Activated CD8-positive, alpha-beta memory T cell treated with anti-CD3 and anti-CD28 coated beads for 1 hour (primary cell): ENCODE data around the gene JAG2.

Experiments used
- DNase-seq, 2 donors: peaks; one replicate each; pipeline ENCODE4 v3.0.0-alpha.2; 2020; ENCODE audit warnings: low read depth in 1 of 2; ENCODE audit errors: extremely low read depth in 1 of 2

The JAG2 gene

DNA sequence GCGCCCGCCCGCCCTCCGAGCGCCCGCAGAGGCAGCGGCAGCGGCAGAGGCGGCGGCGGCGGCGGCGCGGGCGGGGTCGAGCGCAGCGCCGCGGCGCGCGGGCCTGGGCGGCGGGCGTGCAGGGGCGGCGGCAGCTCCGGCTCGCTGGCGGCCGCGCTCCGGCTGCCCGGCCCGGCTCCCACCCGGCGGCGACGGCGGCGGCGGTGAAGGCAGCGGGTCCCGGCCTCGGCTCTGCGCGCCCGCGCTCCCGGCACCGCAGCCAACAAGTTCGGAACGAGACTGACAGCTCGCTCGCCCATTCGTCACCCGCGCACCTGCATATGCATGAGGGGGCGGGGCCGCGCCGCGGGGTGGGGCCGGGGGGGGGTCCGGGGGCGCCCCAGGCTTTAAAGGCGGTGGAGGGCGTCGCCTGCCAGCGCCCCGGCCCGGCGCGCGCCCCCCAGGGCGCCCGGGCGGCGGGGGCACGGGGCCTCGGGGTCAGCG, at the start of gene JAG2:
Gene JAG2, minus strand, starts transcription at position 281 of the 483 bp plus-strand sequence. CDS start 356 bp downstream, outside the sequence.
- DNase-seq = peak in 1 of 2 donors; percentile 30

DNA sequence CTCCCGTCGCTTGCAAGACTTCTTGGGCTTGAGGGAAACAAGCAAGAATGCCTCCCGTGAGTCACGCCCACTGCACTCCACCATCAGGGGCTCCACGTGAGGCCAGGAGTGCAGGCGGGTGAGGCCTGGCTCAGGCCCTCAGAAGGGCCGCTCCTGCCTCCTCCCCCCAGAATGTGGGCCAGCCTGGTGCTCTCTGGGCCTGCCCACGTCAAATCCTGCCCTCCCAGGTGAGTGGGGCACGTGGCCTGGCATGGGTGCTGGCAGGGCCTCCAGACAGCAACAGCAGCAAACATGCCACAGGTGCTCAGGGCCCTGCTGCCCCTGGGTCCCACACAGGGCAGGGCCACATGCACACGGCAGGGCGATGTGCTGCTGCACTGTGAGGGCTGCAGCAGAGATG, 49.2 kb upstream of the JAG2 start:
- DNase-seq = no peak

DNA sequence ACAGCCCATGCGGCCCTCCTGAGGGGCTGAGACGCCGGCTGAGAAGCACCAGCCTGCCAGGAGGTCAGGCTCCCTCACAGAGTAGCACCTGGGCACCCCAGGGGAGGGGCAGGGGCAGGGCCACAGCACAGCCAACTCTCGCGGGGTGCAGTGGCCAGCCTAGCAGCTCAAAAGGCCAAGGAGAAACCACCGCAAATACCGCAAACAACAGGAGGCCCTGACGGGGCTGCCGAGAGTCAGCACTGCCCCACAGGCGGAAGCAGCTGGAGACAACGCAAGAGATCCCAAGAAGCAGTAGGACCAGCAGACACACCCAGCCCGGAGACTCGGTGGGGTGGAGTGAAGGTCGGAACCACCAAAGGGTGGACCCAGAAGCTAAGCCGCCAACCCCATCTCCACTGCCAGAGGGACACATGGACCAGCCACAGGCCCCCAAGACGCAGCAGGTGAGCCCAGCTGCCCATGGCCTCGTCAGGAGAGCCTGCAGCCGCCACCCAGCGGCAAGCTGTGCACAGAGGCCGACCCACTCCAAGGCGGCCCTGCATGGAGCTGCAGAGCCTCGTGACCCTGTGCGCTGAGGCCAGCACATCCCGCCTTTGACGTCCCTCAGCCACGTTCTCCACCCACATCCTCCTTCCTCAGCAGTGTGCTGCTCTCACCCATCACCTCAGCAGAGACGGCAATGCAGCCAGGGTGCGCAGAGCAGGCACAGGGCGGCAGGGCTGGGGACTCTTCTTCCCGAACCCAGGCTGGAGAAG, 48.1 kb upstream of the JAG2 start:
- no peak for DNase-seq

DNA sequence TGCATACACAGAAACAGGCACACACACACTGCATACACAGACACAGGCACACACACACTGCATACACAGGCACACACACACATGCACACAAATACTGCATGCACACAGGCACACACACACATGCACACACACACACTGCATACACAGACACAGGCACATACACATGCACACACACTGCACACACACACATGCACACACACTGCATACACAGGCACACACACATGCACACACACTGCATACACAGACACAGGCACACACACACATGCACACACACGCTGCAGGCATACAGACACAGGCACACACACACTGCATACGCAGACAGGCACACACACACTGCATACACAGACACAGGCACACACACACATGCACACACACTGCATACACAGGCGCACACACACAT, 47.0 kb upstream of the JAG2 start:
- DNase-seq = no peak

DNA sequence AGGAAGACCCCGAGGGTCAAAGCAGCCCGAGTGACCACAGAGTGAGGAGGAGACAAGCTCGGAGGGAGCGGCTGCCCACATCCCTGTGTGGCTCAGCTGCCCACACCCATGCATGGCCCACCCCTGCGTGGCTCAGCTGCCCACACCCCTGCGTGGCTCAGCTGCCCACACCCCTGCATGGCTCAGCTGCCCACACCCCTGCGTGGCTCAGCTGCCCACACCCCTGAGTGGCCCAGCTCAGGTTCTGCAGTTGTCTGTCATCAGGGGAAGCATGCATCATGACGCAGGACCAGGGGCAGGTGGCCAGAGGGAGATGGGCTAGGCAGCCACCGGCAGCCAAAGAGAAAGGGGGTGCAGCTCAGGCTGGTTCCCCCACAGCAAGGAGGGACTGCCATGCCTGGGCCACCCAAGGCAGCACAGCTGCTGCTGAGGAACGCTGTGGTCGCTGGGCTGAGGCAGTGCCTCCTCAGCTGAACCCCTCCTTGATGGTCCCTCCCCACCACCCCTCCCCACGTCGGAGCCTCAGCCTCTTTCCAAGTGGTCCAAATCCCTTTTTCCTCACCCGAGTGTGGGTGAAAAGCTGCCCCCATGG, 45.8 kb upstream of the JAG2 start:
- DNase-seq = no peak

DNA sequence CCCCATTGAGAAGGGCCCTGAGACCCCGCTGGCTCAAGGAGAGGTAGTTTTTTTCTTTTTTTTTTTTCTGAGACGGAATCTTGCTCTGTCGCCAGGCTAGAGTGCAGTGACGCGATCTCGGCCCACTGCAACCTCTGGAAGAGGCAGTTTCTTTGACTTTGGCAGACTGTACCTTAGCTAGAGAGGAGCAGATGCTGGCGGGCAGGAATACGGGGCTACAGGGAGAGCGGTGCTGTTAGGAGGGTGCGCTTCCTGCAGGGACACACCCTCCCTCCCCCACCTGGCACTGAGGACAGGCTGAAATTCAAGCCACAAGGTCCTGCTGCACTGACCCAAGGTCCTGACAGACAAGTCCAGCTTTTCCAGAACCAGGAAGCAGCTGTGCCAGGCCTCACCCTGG, 44.8 kb upstream of the JAG2 start:
- DNase-seq = no peak

DNA sequence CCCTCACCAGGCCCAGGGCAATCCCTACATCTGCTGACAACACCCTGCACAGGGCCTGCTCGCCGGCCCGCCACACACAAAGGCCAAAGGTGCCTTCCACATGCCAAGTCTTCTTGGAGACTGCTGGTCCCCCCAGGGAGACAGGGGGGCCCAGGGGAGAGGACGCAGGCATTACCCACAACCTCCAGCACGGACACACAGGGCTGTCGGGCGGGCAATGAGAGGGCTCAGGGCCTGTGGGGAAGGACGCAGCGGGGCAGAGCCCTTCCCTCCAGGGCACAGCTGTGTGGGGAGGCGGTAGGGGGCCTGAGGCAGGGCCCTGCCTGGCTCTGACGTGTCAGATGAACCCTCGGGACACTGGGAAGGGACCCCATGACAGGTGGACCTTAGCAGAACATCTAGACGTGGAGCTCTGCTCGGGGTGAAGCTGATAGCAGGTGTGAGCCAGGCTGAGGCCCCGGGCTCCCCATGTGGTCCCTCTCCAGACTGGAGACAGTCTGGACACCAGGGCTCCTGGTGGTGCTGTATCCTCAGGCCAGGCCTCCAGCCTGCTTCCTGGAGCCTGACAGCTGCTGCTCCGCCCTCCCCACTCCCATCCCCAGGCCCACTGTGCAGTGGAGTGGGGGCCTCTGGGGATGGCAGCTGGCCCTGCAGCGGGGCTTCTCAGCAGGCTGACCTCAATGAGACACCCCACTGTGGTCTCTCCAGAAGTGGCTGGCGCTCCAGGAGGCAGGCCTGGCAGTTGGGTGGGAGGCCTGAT, 44.1 kb upstream of the JAG2 start:
- DNase-seq = no peak

DNA sequence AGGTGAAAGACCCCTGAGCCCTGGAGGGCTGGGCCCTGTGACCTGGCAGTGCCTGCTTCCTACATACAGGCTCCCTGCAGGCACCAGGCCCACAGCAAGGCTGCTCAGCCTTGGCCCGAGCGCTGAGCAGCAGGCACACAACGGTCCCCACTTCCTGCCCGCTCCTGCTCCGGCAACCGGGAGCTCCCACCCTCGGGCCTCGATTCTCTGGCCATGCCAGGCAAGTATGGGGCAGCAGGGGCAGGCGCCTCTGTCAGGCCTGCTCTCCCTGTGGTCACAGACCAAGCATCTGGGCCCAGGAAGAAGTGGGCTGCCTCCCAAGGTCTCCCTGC, 43.1 kb upstream of the JAG2 start:
- DNase-seq = no peak

DNA sequence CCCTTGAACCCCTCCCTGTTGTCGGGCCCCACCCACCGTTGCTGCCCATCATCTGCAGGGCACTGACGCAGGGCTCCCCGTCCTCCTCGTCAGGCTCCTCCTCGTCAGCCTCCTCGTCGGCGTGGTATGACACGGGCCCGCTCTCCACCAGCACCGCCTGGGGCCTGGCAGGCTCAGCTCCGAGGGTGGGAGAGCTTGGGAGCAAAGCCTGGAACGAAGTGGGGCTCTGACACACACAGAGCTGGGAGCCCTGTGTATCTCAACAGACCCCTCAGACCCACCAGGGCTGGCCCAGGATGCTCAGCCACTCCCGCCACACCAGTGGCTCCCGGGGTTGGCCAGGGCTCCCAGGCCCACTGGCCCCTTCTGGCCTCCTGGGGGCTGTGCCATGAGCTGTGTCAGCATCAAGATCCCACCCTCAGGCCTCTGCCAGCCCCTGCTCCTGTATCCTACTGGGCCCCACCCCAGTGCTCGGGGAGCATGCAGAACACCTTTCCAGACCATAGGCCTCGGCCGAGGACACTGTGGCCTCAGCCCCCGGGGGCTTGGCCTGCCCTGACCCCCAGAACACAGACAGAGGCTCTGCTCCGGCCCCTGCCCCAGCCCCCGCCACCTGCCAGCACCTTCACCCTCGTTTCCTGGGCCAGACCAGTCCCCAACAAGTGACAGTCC, 42.6 kb upstream of the JAG2 start:
- DNase-seq = no peak

DNA sequence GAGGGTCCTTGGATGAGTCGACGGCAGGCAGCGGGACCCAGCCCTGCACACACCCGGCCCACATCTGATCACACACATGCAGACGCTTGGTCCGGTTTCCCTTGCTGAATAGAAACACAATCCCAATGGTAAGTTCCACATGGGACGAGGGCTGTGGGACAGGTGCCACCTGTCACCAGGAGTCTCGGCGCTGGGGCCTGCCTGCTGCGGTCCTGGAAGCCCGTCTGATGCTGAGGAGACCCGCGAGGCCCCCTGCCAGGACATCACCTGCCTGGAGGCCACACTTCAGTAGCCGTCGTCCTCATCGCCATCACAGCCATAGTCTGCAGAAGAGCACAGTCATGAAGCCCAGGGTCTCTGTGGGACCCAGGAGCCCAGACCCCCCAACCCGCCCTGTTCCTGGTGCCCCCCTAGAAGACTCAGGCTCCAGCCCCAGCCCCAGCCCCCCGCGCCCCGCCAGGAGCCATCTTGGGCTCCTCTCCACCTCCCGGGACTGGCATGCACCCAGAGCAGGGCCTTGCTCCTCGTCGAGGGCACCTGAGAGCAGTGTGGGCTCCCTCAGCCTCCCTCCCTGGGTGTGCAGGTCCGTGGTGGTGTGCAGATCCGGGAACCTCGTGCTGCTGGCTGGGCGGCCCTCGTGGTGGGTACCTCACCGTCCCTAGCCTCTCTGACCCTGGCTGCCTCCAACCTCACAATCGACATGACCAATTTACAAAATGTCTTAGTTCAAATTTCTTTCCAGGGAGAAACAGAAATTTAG, 41.9 kb upstream of the JAG2 start:
- no peak for DNase-seq

DNA sequence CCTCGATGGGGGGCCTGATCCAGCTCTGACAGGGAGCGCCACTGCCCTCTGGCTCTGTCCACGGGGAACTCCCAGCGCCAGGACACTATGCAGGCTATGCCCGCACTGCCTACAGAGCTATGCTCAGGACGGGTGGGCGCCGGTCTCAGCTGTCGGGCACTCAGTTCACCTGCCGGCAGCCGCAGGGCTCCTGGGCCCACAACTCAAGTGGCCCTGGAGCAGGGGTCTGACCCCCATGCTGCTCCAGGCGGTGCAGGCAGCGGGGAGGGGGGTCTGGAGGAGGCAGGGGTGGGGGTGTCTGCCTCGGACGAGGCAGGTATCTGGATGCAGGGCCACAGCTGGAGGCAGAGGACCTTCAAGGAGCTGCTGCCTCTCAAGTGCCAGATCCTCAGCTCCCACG, 41.1 kb upstream of the JAG2 start:
- DNase-seq = no peak

DNA sequence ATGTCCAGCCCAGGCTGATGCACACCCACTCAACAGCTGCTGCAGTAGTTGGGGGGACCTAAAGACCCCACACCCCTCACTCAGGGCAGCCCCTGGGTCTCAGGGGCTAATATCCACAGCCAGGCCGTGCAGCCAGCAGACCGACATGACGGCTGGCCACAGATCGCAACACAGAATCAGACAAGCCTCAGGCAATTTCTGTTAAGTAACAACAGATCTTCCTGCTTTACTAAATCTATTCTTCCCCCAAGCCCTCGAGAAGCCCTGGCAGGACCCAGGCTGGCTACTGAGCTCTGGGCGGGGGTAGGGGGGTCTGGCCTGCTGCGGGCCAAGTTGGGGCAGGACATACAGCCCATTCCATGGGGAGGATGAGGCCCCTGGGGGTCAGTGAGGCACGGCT, 40.5 kb upstream of the JAG2 start:
- DNase-seq = no peak

DNA sequence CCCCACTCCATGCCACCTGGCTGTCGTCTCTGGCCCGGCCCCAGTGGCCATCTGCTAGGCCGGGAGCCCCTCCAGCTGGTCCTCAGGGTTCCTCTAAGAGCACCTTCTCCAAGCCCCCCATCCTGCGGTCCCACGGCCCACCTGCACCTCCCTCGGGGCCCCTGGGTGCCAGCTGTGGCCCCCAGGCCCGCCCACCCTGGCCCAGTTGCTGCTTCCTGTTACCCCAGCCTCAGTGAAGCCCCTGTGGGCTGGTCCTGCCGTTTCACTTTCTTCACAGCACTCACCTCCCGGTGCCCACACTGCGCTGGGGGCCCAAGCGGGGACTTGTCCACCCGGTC, 40.1 kb upstream of the JAG2 start:
- no peak for DNase-seq

DNA sequence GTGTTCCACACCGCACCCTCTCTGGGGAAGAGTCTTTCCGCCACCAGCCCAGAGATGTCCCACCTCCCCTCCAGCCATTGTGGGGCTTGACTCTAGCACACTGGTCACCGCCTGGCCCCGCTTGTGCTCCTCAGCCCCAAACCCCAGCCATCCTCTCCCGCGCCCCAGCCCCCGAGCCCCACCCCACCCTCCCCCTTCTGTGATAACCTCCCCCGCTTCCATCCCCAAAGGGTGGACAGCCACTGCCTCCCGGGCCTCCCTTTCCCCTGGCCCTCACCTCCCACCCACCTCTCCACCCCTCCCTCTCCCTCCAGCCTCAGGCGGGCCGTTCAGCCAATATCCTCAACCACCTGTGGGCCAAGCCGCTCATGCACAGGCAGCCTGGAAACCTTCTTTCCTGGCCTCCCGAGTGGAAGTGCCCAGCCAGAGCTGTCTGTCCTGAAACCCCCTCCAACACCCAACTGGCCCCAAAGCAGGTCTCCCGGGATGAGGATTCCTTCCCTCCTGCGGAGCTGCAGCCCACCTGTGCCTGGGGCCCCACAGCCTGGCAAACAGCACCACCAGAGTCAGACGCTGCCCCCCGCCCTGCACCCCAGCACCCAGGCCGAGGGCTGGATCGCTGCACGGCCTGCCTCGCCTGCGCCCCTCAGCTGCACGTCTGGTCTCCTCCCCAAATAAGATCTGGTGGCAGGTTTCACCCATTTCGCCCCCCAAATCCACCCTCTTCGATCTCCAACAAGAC, 39.6 kb upstream of the JAG2 start:
- DNase-seq = no peak

DNA sequence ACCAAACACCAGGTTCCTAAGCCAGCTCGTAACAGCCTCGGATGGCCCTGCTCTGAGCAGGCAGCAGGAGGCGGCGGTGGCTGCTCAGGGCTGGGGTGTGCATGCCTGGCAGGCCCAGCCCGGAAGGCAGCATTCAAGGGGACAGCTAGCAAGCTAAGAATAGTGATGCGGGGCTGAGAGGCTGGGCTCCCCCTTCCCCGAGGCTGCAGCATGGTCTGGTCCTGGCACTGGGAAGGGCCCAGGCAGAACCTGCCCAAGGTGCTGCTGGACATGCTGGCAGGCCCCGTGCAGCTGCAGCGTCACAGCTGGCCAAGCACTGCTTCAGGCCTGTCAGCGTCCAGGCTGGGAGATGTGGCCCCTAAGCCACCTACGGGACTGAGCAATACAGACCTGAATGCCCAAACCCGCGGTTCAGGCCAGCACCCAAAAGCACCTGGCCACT, 38.9 kb upstream of the JAG2 start:
- DNase-seq = no peak

DNA sequence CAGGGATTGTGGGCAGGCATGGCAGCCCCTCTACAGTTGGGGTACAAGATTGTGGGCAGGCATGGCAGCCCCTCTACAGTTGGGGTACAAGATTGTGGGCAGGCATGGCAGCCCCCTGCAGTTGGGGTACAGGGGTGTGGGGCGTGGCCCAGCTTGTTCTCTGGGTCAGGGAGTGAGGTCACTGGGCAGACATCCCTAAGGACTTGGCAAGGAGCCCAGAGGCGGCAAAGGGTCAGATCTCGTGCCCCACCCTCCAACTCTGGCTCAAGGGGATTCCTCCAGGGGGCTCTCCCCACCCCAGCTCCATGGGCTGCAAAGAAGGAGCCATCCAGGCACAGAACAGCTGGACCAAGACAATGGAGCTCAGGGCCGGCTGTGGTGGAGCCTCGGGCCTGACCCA, 38.3 kb upstream of the JAG2 start:
- DNase-seq = no peak

DNA sequence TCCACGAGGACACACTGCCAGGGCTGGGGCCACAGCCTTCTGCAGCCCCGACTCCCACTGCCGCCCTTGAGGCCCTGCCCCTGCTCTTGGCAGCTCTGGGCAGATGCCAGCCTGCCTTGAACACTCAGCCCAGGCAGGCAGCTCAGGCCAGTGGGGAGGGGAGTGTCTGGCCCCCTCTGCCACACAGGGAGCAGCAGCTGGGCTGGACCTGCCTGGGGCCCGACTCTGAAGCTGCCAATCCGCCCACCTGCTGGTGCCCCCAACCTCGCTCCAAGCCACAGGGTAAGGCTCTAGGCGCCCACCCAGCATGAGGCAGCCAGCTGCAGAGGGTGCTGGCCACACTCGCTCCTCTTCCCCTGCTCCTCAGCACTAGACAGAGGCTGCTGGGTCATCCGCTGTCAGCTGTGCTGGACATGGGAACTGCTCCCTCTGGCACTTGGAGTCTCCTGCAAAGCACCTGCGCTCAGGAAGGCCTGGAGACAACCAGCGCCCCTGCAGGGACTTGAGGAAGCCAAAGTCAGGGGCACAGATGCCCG, 37.2 kb upstream of the JAG2 start:
- no peak for DNase-seq

DNA sequence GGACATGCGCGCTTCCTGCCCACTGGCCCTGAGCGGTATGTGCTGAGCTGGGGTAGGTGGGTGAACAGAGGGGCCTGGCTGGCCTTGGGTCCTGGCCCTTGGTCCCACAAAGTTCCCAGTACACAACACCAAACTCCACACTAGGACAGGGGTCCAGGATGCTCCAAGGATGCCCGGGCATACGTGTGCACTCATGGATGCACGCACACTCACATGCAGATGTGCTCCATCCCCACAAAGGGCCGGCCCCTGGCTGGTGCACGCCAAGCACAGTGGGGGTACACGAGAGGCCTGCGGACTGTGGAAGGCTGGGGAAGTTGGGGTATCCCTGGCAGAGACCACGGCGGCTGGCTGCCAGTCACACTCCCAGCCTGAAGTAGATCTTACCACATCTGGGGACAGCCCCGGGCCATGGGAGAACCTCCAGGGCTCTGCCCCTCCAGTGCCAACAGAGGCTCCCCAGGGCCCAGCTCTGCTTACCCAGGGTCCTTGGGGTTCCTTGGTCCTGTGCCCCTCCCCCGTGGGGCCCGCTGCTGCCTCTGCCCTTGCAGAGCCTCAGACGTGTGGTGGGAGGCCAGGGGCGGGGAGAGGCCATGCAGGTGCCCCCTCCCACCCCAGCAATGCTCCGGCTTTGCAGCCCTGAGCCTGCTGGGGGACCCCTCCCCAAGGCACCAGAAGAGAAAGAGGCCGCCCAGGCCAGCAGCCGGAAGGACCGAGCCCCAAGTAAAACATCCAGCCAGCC, 36.5 kb upstream of the JAG2 start:
- DNase-seq = no peak
